ENCODE measurements around the gene JAKMIP3.

DNA sequence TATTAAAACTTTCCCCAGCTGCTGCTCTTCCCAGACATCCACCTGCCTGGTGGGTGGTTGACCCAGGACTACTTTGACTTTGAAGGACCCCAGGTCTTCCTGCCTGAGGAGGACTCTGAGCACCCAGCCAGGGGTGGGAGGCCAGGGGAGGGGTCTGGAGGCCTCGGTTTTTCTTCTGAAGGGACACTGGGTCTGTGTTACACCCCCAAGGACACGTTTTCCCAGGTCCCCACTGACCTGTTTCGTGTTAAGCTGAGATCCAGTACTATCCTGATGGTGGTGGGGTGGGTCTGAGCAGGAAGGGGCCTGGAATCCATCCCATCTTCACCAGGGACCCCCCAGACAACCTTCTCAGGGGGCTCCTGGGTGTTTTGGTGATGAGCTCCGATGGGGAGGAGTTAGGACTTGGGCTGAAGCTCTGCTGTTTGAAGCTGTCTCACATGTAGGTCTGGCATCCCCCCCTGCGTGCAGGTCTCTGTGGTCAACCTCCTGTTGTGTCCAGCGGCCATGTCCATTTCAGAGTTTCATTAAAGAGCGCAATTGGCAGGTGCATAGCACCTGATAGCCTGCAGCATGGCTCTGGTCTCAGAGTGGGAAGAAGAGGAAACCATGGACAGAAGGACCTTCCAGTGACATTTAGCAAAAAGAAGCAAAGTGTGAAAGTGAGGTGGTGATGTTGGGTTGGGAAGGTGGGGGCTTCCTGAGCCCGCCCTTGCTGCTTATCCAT is 3.5 kb downstream of the JAKMIP3 start:
- TF ChIP-seq TAF1 (IDR thresholded peaks at IDR 0.05; ENCODE audit: borderline replicate concordance, low read depth, low read length): no peak
- no peak for TF ChIP-seq RELA (IDR thresholded peaks at IDR 0.05; ENCODE audit: borderline replicate concordance, partially characterized antibody)
- no peak for TF ChIP-seq ZSCAN29 (IDR thresholded peaks at IDR 0.05)
- no peak for TF ChIP-seq RFX5 (IDR thresholded peaks at IDR 0.05; ENCODE audit: low read depth, low read length)

Data from GM12878 (cell line).